HepG2 (cell line): Measurements from ENCODE around the gene NEURL4. TPM values are rescaled to one million over a fixed set of nuclear protein-coding genes. Genes with fewer than 3 reads are reported as not detected.

Source experiments
- AFF4 ChIP-seq: sonication (generic); formaldehyde crosslinking; IDR thresholded peaks from 2 replicates; pipeline ENCODE4 v1.4.0; 2020; ENCODE audit warnings: missing genetic modification reagents
- ARNT2 ChIP-seq: sonication (generic); formaldehyde crosslinking; IDR thresholded peaks from 2 replicates; pipeline ENCODE4 v1.8.0; 2022; ENCODE audit warnings: mild to moderate bottlenecking, low read depth, missing genetic modification reagents, moderate library complexity
- ATRX ChIP-seq: sonication (generic); formaldehyde crosslinking; IDR thresholded peaks from 2 replicates; pipeline ENCODE4 v1.4.0; 2020; ENCODE audit warnings: missing genetic modification reagents, borderline replicate concordance
- ELF4 ChIP-seq: sonication (generic); formaldehyde crosslinking; IDR thresholded peaks from 2 replicates; pipeline ENCODE4 v1.5.0; 2020; ENCODE audit warnings: missing genetic modification reagents, mild to moderate bottlenecking, moderate library complexity, borderline replicate concordance
- EP300 ChIP-seq, 3 experiments: sonication (generic) in 1 of 3; formaldehyde crosslinking in 1 of 3; IDR thresholded peaks; 2 replicates each; pipeline versions ENCODE4 v1.5.1 to v1.6.1; 2011 to 2020; ENCODE audit warnings: low read depth in 2 of 3, low read length in 2 of 3, borderline replicate concordance in 1 of 3, improper control_type of control experiment in 1 of 3, mild to moderate bottlenecking in 1 of 3, missing genetic modification reagents in 1 of 3, moderate library complexity in 1 of 3
- GFI1 ChIP-seq: sonication (generic); formaldehyde crosslinking; IDR thresholded peaks from 2 replicates; pipeline ENCODE4 v1.5.0; 2020; ENCODE audit warnings: missing genetic modification reagents, mild to moderate bottlenecking, borderline replicate concordance
- HES4 ChIP-seq: sonication (generic); formaldehyde crosslinking; IDR thresholded peaks from 2 replicates; pipeline ENCODE4 v1.9.0; 2021; ENCODE audit warnings: mild to moderate bottlenecking, missing genetic modification reagents, borderline replicate concordance
- HNF4G ChIP-seq, 2 experiments: sonication (generic) in 1 of 2; formaldehyde crosslinking in 1 of 2; IDR thresholded peaks; 2 replicates each; pipeline versions ENCODE4 v1.4.0 to v1.6.1; 2011 to 2020; ENCODE audit warnings: borderline replicate concordance in 2 of 2, low read depth in 2 of 2, mild to moderate bottlenecking in 2 of 2, low read length in 1 of 2, missing genetic modification reagents in 1 of 2, moderate library complexity in 1 of 2
- KLF9 ChIP-seq: IDR thresholded peaks from 2 replicates; pipeline ENCODE4 v1.6.1; 2016; ENCODE audit warnings: low read depth
- KMT2A ChIP-seq: sonication (generic); formaldehyde crosslinking; IDR thresholded peaks from 2 replicates; pipeline ENCODE4 v1.4.0; 2020; ENCODE audit warnings: missing genetic modification reagents
- MED8 ChIP-seq: sonication (generic); formaldehyde crosslinking; IDR thresholded peaks from 2 replicates; pipeline ENCODE4 v1.8.1; 2023; ENCODE audit warnings: mild to moderate bottlenecking, missing genetic modification reagents; ENCODE audit not compliant: insufficient replicate concordance
- MLX ChIP-seq: IDR thresholded peaks from 2 replicates; pipeline ENCODE4 v1.6.1; 2016
- PLSCR1 ChIP-seq: sonication (generic); formaldehyde crosslinking; IDR thresholded peaks from 2 replicates; pipeline ENCODE4 v1.5.0; 2020; ENCODE audit warnings: missing genetic modification reagents, mild to moderate bottlenecking, borderline replicate concordance
- PREB ChIP-seq: sonication (generic); formaldehyde crosslinking; IDR thresholded peaks from 2 replicates; pipeline ENCODE4 v1.4.0; 2020; ENCODE audit warnings: missing genetic modification reagents
- REXO4 ChIP-seq: sonication (generic); formaldehyde crosslinking; IDR thresholded peaks from 2 replicates; pipeline ENCODE4 v1.8.0; 2022; ENCODE audit warnings: missing genetic modification reagents, mild to moderate bottlenecking, borderline replicate concordance
- SSRP1 ChIP-seq: IDR thresholded peaks from 2 replicates; pipeline ENCODE4 v1.6.1; 2016; ENCODE audit warnings: control low read depth
- TOE1 ChIP-seq: sonication (generic); formaldehyde crosslinking; IDR thresholded peaks from 2 replicates; pipeline ENCODE4 v1.4.0; 2020; ENCODE audit warnings: mild to moderate bottlenecking, missing genetic modification reagents
- TRIM22 ChIP-seq: fragments of 450-650 bp; IDR thresholded peaks from 2 replicates; pipeline ENCODE4 v1.6.1; 2017
- ZFY ChIP-seq: sonication (generic); formaldehyde crosslinking; IDR thresholded peaks from 2 replicates; pipeline ENCODE4 v1.4.0; 2020; ENCODE audit warnings: missing genetic modification reagents
- ZNF232 ChIP-seq: sonication (generic); formaldehyde crosslinking; IDR thresholded peaks from 2 replicates; pipeline ENCODE4 v1.4.0; 2020; ENCODE audit warnings: missing genetic modification reagents, borderline replicate concordance
- ZNF562 ChIP-seq: sonication (generic); formaldehyde crosslinking; IDR thresholded peaks from 2 replicates; pipeline ENCODE4 v1.8.0; 2022; ENCODE audit warnings: missing genetic modification reagents, borderline replicate concordance
- polyA plus RNA-seq, 8 experiments: library from polyadenylated mRNA; depleted of rRNA in 3 of 8; stranded (reverse) in 7 of 8; unstranded in 1 of 8; fragments of >200 nt; fragmentation: Illumina TruSeq in 4 of 8; extraction: Trizol in 4 of 8; gene quantifications; 2 replicates each; pipeline versions ENCODE4 v1.2.1 to v1.2.3, GENCODE V29; 2011 to 2016; ENCODE audit warnings: low read depth in 4 of 8, missing spikeins in 1 of 8, mixed read lengths in 1 of 8; ENCODE audit not compliant: insufficient read depth in 1 of 8
- total RNA-seq, 5 experiments: library from RNA; depleted of rRNA; stranded (reverse); fragments of >200 nt; fragmentation: Illumina TruSeq; extraction: Trizol; gene quantifications; 2 replicates each; pipeline ENCODE4 v1.2.3, GENCODE V29; 2016; ENCODE audit warnings: low read depth in 1 of 5

Gene NEURL4
- total and polyA plus RNA-seq, 2 of the 13 experiments (the other 11 are each of a cell fraction or from before 2014, with no cell fraction given) = 14.8 to 15.7 TPM

- TF ChIP-seq AFF4 (no peak), MED8 (no peak), ZNF232 (no peak), ZFY (CRISPR knock-in tag) (no peak), ATRX (CRISPR knock-in tag) (no peak), REXO4 (no peak), KLF9 (CRISPR knock-in tag) (no peak), ARNT2 (CRISPR knock-in tag) (0 out of 2 replicates have a peak, but pooled peaks have one; percentile 31), HES4 (CRISPR knock-in tag) (no peak), ZNF562 (CRISPR knock-in tag) (no peak), TRIM22 (no peak), SSRP1 (no peak), EP300 (IDR thresholded peaks at IDR 0.05; ENCODE audit: low read depth in 2 of 2, low read length in 2 of 2) (no peak), EP300 (CRISPR knock-in tag; IDR thresholded peaks at IDR 0.05; ENCODE audit: borderline replicate concordance) (no peak; the same call in 1 of the 2 replicates), KMT2A (no peak), ELF4 (CRISPR knock-in tag) (no peak), MLX (CRISPR knock-in tag) (no peak), HNF4G (IDR thresholded peaks at IDR 0.05; ENCODE audit: borderline replicate concordance, low read depth, low read length) (0 out of 2 replicates have a peak, but pooled peaks have one; percentile 18), HNF4G (CRISPR knock-in tag; IDR thresholded peaks at IDR 0.05; ENCODE audit: borderline replicate concordance, low read depth) (no peak), GFI1 (CRISPR knock-in tag) (no peak), TOE1 (CRISPR knock-in tag) (0 out of 2 replicates have a peak, but pooled peaks have one; percentile 45), PREB (CRISPR knock-in tag) (no peak), PLSCR1 (CRISPR knock-in tag) (no peak)
Observed at GRCh38 chr17:7306911-7307685, 22.0 kb downstream of the NEURL4 start, which contains the start of gene EIF5A (continued).
